Measurements from ENCODE around the gene ANKRD22.
A peak's percentile ranks its signal among the peaks of the same experiment; 100 is the strongest.

ANKRD22 gene

DNA sequence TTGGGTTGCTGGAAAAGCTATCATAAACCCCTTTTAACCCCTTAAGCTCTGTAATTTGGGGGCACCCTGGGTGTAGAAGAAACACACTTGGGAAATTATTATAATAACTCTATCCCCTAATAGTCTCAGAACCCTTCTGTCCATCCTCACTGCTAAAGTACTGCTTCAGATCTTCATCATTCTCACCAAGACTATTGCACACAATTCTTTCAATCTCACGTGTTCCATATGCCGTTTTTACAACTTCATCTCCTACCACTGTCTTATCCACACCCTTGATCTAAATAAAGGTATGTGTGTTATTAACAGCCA, 15.8 kb downstream of the ANKRD22 start:
- 0 out of 2 replicates have a peak, but pooled peaks cover 3% of the 10 kb centered on the region for H3K4me1 ChIP-seq (ENCODE audit: insufficient read depth, low read length)
- ATAC-seq (ENCODE audit: insufficient read depth, low read depth) (no peak; the same call in 2 of the 3 replicates), DNase-seq (no peak)
- H3K9ac ChIP-seq (ENCODE audit: low read depth, low read length): no peak overlapping the region
- no peak overlapping the region for H3K4me2 ChIP-seq (ENCODE audit: insufficient read depth, low read length)
- no peaks in the 10 kb centered on the region for H3K79me2 ChIP-seq (ENCODE audit: insufficient read depth, low read length)
- H3K9me3 ChIP-seq (ENCODE audit: insufficient read depth, low read length, severe bottlenecking): no peaks in the 10 kb centered on the region
- TF ChIP-seq, protein P1, sequence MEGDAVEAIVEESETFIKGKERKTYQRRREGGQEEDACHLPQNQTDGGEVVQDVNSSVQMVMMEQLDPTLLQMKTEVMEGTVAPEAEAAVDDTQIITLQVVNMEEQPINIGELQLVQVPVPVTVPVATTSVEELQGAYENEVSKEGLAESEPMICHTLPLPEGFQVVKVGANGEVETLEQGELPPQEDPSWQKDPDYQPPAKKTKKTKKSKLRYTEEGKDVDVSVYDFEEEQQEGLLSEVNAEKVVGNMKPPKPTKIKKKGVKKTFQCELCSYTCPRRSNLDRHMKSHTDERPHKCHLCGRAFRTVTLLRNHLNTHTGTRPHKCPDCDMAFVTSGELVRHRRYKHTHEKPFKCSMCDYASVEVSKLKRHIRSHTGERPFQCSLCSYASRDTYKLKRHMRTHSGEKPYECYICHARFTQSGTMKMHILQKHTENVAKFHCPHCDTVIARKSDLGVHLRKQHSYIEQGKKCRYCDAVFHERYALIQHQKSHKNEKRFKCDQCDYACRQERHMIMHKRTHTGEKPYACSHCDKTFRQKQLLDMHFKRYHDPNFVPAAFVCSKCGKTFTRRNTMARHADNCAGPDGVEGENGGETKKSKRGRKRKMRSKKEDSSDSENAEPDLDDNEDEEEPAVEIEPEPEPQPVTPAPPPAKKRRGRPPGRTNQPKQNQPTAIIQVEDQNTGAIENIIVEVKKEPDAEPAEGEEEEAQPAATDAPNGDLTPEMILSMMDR (IDR thresholded peaks at IDR 0.05; ENCODE audit: borderline replicate concordance, extremely low read depth, low read length, poor library complexity, severe bottlenecking): no peak
- no peak for TF ChIP-seq EZH2 (IDR thresholded peaks at IDR 0.05; ENCODE audit: borderline replicate concordance, low read depth, low read length, severe bottlenecking)
- H3K4me3 ChIP-seq (ENCODE audit: low read depth in 1 of 2, low read length in 2 of 2): no peak overlapping the region
- H4K20me1 ChIP-seq (ENCODE audit: insufficient read depth, low read length): no peaks in the 10 kb centered on the region
- no peak overlapping the region for H2AFZ ChIP-seq (ENCODE audit: low read depth, low read length)
- no peaks in the 10 kb centered on the region for H3K36me3 ChIP-seq (ENCODE audit: insufficient read depth, low read length)
- H3K27ac ChIP-seq (ENCODE audit: low read length): no peak overlapping the region
- peaks cover 27% of the 10 kb centered on the region for H3K27me3 ChIP-seq (ENCODE audit: insufficient read depth, low read length, poor library complexity)

DNA sequence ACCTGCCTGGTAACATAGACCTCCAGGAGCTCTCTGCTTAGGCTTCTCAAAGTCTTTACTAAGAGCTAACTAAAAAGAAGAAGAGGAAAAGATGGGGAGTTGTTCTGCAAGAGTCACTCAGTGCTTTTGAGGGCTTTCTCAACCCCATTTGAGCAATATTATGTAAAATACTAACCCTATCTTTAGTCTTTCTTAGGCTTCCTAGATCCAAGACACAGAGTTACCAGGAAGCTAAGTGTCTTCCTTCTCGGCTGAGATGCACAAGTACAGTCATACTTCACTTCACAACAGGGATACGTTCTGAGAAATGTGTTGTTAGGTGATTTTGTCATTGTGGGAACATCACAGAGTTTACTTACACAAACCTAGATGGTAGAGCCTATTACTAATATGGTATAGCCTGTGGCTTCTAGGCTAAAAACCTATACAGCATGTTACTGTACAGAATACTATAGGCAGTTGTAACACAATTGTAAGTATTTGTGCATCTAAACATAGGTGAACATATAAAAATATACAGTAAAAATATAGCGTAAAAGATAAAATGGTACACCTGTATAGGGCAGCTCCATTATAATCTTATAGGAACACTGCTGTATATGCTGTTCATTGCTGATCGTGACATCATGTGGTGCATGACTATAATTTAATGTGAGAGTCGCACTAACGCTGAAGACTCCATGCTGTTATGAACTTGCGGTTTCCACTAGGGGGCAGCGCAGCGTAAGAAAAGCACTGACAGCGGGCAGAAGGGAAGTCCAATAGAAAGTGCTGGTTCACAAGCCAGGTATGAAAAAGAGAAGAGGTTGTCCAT, 16.3 kb downstream of the ANKRD22 start:
- no peak overlapping the region for H3K4me2 ChIP-seq (ENCODE audit: insufficient read depth, low read length)
- H4K20me1 ChIP-seq (ENCODE audit: insufficient read depth, low read length): no peaks in the 10 kb centered on the region

DNA sequence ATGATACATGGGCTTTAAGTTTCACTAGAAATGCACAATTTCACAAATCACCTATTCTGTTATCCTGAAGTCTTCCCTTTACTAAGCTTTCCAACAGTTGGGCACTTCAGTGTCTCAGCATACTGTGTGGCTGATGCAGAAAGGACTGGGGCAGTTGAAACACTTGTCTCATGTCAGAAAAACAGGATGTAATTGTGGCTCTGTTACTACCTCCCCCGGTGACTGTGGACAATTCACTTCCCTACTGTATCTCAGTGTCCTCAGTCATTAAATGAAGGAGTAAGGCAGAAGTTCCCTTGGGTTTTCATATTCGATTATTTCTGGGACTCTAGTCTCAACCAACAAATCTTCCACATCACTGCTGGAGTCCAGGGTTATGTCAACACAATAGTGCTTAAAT, 17.9 kb downstream of the ANKRD22 start:
- H3K9ac ChIP-seq (ENCODE audit: low read depth, low read length): no peak overlapping the region
- H3K4me2 ChIP-seq (ENCODE audit: insufficient read depth, low read length): no peak overlapping the region
- no peaks in the 10 kb centered on the region for H4K20me1 ChIP-seq (ENCODE audit: insufficient read depth, low read length)
- 0 out of 2 replicates have a peak, but pooled peaks cover 3% of the 10 kb centered on the region for H3K4me1 ChIP-seq (ENCODE audit: insufficient read depth, low read length)
- ATAC-seq (ENCODE audit: insufficient read depth, low read depth): no peak
- no peaks in the 10 kb centered on the region for H3K36me3 ChIP-seq (ENCODE audit: insufficient read depth, low read length)
- no peaks in the 10 kb centered on the region for H3K79me2 ChIP-seq (ENCODE audit: insufficient read depth, low read length)
- H3K27ac ChIP-seq (ENCODE audit: low read length): no peak overlapping the region
- H3K9me3 ChIP-seq (ENCODE audit: insufficient read depth, low read length, severe bottlenecking): no peaks in the 10 kb centered on the region
- no peak overlapping the region for H2AFZ ChIP-seq (ENCODE audit: low read depth, low read length)
- H3K4me3 ChIP-seq (ENCODE audit: low read depth in 1 of 2, low read length in 2 of 2): no peak overlapping the region
- H3K27me3 ChIP-seq (ENCODE audit: insufficient read depth, low read length, poor library complexity): peaks cover 31% of the 10 kb centered on the region
- TF ChIP-seq, protein P1 (IDR thresholded peaks at IDR 0.05; ENCODE audit: borderline replicate concordance, extremely low read depth, low read length, poor library complexity, severe bottlenecking): no peak
- no peak for TF ChIP-seq EZH2 (IDR thresholded peaks at IDR 0.05; ENCODE audit: borderline replicate concordance, low read depth, low read length, severe bottlenecking)
- no peak for DNase-seq

More for the DNA sequence above, 16.3 kb downstream of the ANKRD22 start:
- Histone ChIP-seq H3K9me3 (ENCODE audit: insufficient read depth, low read length, severe bottlenecking) (no peaks in the 10 kb centered on the region), H3K36me3 (ENCODE audit: insufficient read depth, low read length) (no peaks in the 10 kb centered on the region), H3K27me3 (ENCODE audit: insufficient read depth, low read length, poor library complexity) (peaks cover 31% of the 10 kb centered on the region), H3K79me2 (ENCODE audit: insufficient read depth, low read length) (no peaks in the 10 kb centered on the region), H3K27ac (ENCODE audit: low read length) (no peak overlapping the region), H3K4me3 (ENCODE audit: low read depth in 1 of 2, low read length in 2 of 2) (no peak overlapping the region), H3K4me1 (ENCODE audit: insufficient read depth, low read length) (0 out of 2 replicates have a peak, but pooled peaks cover 3% of the 10 kb centered on the region), H2AFZ (ENCODE audit: low read depth, low read length) (no peak overlapping the region), H3K9ac (ENCODE audit: low read depth, low read length) (no peak overlapping the region)
- ATAC-seq (ENCODE audit: insufficient read depth, low read depth): peak; percentile 99
- DNase-seq: peak; percentile 85
- no peak for TF ChIP-seq EZH2 (IDR thresholded peaks at IDR 0.05; ENCODE audit: borderline replicate concordance, low read depth, low read length, severe bottlenecking)
- TF ChIP-seq, protein P1 (IDR thresholded peaks at IDR 0.05; ENCODE audit: borderline replicate concordance, extremely low read depth, low read length, poor library complexity, severe bottlenecking): peak; percentile 96
